Thymus (tissue), 11 donors: ENCODE measurements around the gene GNAO1. TPM values are rescaled to one million over a fixed set of nuclear protein-coding genes. Genes with fewer than 3 reads are reported as not detected.

ENCODE experiments used
- DNase-seq, 9 donors: peaks; one replicate each; pipeline ENCODE4 v3.0.0-alpha.2; 2013; ENCODE audit warnings: low spot score in 9 of 9, low read depth in 6 of 9, missing footprints in 1 of 9
- H3K27ac ChIP-seq, 2 donors: one replicate each; pipeline ENCODE4 v1.5.1; 2013; ENCODE audit warnings: control low read depth in 1 of 2, low read depth in 1 of 2, low read length in 1 of 2, mild to moderate bottlenecking in 1 of 2, moderate library complexity in 1 of 2
- H3K27me3 ChIP-seq, 2 donors: one replicate each; pipeline ENCODE4 v1.5.1; 2013; ENCODE audit warnings: low read length in 1 of 2; ENCODE audit not compliant: control insufficient read depth in 2 of 2, insufficient read depth in 1 of 2
- H3K36me3 ChIP-seq, 2 donors: one replicate each; pipeline ENCODE4 v1.5.1; 2013; ENCODE audit warnings: low read length in 1 of 2, mild to moderate bottlenecking in 1 of 2, moderate library complexity in 1 of 2; ENCODE audit not compliant: control insufficient read depth in 2 of 2, insufficient read depth in 2 of 2
- H3K4me1 ChIP-seq, 2 donors: one replicate each; pipeline ENCODE4 v1.5.1; 2013; ENCODE audit warnings: low read length in 2 of 2; ENCODE audit not compliant: control insufficient read depth in 2 of 2, insufficient read depth in 2 of 2
- H3K4me3 ChIP-seq, 2 donors: one replicate each; pipeline ENCODE4 v1.5.1; 2013; ENCODE audit warnings: low read length in 2 of 2, control low read depth in 1 of 2, mild to moderate bottlenecking in 1 of 2
- H3K9me3 ChIP-seq, 2 donors: one replicate each; pipeline ENCODE4 v1.5.1; 2013; ENCODE audit warnings: low read length in 1 of 2, mild to moderate bottlenecking in 1 of 2; ENCODE audit not compliant: control insufficient read depth in 2 of 2, insufficient read depth in 1 of 2
- WGBS: extraction: QIAGEN DNeasy Blood & Tissue Kit; methylation state at CpG from one replicate; pipeline ENCODE4 v1.1.7; 2013; 5-methylcytosine and 5-hydroxymethylcytosine counted together
- polyA plus RNA-seq: library from polyadenylated mRNA; stranded (reverse); fragments of 200-250 nt; gene quantifications from one replicate; pipeline ENCODE4 v1.2.3, GENCODE V29; 2013
- total RNA-seq: library from RNA; stranded (reverse); fragments of 120-200 nt; gene quantifications from one replicate; pipeline ENCODE4 v1.2.4, GENCODE V29; 2013
- donor health status: healthy.

Gene GNAO1
- total and polyA plus RNA-seq, 2 donors, result 0.24 to 2.2 TPM

DNA sequence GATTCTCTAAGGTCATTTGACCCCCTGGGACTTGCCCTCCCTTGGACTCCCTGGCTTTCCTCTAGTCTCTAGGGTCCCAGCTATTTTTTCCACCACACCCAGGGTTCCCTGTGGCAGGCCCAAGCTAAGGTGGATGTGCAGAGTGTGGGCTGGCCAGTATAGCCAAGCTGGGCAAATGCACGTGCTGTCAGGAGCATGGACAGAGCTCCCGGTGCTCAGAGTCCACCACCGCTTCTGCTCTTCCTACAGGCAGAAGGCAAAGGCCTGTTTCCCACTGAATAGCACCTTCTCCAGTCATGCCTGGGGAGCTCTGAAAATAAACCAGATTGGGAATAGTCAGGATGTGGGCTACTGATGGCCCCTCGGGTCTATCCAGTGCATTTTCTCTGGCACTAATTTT lies 53.3 kb downstream of the GNAO1 start:
- WGBS, result 98% methylated on average over 4 of the region's 4 CpGs
- H3K27ac ChIP-seq, result no peak overlapping the region

DNA sequence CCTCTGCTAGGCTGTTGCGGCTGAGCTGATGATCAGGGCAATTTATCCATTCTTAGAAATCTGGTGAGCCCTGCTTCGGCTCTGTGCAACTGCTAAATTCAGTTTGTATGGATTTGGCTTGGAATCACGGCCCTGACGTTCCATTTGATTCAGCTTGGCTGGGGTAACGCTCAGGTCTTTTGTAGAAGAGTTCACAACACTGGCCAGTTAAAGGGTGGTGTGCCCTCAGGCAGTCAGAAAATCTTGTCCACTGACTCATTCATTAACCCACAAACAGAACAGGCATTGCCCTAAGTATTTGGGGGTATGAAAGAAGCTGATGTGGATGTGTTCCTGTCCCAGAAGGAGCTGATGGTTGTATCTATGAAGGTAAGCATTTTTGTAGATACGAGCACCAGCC lies 53.9 kb downstream of the GNAO1 start:
- Histone ChIP-seq H3K36me3 (no peaks in the 10 kb centered on the region), H3K9me3 (no peaks in the 10 kb centered on the region), H3K4me3 (no peak overlapping the region), H3K4me1 (no peaks in the 10 kb centered on the region), H3K27me3 (no peaks in the 10 kb centered on the region), H3K27ac (no peak overlapping the region)
- 96% methylated on average over 6 of the region's 6 CpGs for WGBS
- DNase-seq, result no peak

More for the DNA sequence above, 53.3 kb downstream of the GNAO1 start:
- H3K4me1 ChIP-seq, result no peaks in the 10 kb centered on the region
- no peak for DNase-seq
- H3K27me3 ChIP-seq, result no peaks in the 10 kb centered on the region
- H3K36me3 ChIP-seq, result no peaks in the 10 kb centered on the region
- no peaks in the 10 kb centered on the region for H3K9me3 ChIP-seq
- H3K4me3 ChIP-seq, result no peak overlapping the region

DNA sequence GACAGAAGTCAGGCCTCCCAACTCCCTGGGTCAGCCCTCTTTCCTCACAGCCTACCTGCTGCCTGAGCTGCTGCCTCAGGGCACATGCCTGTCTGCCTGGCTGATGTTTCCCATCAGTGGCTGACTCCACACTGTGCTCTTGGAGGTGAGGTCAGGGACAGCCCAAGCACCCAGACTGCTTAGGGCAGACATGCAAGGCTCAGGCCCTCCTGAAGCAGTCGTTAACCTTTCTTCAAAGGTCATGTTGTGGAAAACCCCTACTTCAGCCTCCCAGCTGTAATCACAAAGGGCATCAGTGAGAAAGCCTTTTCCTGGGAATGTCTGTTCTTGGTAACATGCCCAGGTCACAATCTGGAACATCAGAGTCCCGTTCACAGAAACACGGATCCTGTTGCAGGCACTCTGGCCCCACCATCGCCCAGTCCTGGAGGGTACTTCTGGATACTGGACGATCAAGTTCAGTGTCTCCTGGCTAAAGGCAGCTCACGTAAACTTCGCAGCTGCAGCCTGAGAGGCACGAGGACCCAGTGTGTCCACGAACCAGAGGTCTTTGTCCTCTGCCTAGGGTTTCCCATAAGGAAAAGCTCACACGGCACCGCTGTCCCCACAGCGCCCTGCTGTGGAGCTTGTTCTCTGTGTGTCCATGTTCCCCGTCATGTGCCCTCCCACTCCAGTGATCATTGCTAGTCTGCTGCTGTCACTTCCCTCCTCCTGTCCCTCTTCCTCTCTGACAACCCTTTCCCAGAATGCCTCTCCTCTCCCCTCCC lies 54.9 kb downstream of the GNAO1 start:
- no peak overlapping the region for H3K4me3 ChIP-seq
- WGBS, result 95% methylated on average over 13 of the region's 13 CpGs
- H3K27me3 ChIP-seq, result no peaks in the 10 kb centered on the region
- no peaks in the 10 kb centered on the region for H3K4me1 ChIP-seq
- H3K36me3 ChIP-seq, result no peaks in the 10 kb centered on the region
- DNase-seq, result no peak
- no peak overlapping the region for H3K27ac ChIP-seq
- no peaks in the 10 kb centered on the region for H3K9me3 ChIP-seq

DNA sequence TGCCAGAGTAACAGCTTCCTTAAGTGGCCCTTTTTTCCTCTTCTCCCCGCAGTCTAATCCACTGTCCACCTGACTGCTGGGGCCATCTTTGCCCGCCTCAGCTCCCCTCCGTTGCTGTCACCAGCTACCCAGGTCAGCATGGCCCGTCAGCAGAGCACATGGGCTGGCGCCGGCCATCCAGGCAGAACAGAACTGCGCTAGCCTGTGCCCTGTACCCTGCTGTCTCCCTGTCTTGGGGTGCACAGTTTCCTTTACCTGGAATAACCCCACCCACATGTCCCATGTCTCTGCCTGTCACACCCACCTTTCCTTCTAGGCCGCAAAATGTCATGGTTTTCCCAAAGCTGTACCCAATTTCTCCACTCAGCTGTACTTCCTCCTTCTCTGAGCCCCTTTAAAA lies 55.7 kb downstream of the GNAO1 start:
- no peaks in the 10 kb centered on the region for H3K9me3 ChIP-seq
- no peaks in the 10 kb centered on the region for H3K36me3 ChIP-seq
- WGBS, result 96% methylated on average over 8 of the region's 8 CpGs
- H3K4me1 ChIP-seq, result no peaks in the 10 kb centered on the region
- H3K27ac ChIP-seq, result no peak overlapping the region
- no peak for DNase-seq
- H3K27me3 ChIP-seq, result no peaks in the 10 kb centered on the region
- H3K4me3 ChIP-seq, result no peak overlapping the region

DNA sequence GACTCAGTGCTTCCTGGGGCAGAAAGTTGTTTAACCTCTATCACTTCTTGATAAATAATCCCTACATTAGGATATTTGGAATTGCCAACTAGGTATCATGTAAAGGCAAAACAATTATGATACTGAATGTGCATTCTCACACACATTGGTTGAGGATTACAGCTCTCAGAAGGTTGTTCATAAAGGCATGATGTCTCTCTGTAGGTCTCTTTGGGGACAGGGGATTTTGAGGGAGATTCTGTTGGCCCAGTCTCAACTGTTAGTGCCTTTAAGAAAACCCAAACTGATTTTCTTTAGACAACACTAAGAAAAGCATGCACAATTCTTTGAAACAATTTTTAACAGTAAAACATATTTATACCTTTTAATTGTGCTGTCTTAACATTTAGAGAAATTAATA lies 56.5 kb downstream of the GNAO1 start:
- DNase-seq, result no peak
- Histone ChIP-seq H3K4me1 (no peaks in the 10 kb centered on the region), H3K27ac (no peak overlapping the region), H3K4me3 (no peak overlapping the region), H3K27me3 (no peaks in the 10 kb centered on the region), H3K36me3 (no peaks in the 10 kb centered on the region), H3K9me3 (no peaks in the 10 kb centered on the region)

DNA sequence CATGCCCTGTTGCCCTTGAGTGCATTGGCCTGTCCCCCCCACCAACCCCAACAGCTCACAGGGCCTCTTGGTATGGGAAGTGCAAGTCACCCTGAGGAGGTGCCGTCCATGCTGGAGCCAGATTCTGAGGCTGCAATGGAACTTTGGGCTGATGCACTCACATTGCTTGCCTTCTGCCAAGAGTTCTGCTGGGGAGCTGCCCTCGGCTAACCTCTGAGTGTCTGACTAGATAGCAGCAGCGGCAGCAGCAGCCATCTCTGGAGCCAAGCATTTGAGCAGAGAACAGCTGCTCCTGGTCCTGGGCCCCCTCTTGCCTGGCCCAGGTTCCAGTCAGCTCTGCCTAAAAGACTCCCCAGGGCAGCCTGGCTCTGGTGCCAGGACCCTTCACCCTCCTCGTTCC lies 61.5 kb downstream of the GNAO1 start:
- Histone ChIP-seq H3K27ac (no peak overlapping the region), H3K9me3 (no peaks in the 10 kb centered on the region), H3K4me1 (peaks cover 3 to 9% of the 10 kb centered on the region in 2 donors), H3K4me3 (no peak overlapping the region), H3K36me3 (no peaks in the 10 kb centered on the region), H3K27me3 (no peaks in the 10 kb centered on the region)
- WGBS, result 98% methylated on average over 4 of the region's 4 CpGs
- DNase-seq, result no peak

DNA sequence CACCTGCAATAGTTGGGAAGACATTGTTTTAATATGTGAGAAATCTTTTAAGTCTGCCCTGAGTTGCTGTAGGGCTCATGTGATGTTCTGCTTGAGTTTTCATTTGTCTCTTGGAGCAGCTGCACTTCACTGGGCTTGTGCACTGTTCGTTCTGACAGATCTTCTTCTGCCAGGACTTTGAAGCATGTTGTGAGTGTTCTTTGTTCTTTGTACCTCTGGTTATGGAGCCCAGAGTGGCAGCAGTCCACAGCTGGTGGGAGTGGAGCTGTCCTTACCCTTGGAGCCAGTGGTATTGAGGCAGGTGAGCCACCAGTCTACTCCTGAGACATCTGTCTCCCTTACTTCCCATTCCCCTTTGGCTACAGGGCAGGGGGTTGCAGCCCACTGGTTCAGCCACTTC lies 64.6 kb downstream of the GNAO1 start:
- peaks cover 3 to 21% of the 10 kb centered on the region in 2 donors for H3K4me1 ChIP-seq
- no peaks in the 10 kb centered on the region for H3K36me3 ChIP-seq
- WGBS, result 7% methylated on average over 1 of the region's 1 CpG
- H3K27ac ChIP-seq, result no peak overlapping the region
- DNase-seq, result peak in 5 of 9 donors; percentile 27 to 70 (median 42)
- no peak overlapping the region for H3K4me3 ChIP-seq
- H3K9me3 ChIP-seq, result no peaks in the 10 kb centered on the region
- no peaks in the 10 kb centered on the region for H3K27me3 ChIP-seq

DNA sequence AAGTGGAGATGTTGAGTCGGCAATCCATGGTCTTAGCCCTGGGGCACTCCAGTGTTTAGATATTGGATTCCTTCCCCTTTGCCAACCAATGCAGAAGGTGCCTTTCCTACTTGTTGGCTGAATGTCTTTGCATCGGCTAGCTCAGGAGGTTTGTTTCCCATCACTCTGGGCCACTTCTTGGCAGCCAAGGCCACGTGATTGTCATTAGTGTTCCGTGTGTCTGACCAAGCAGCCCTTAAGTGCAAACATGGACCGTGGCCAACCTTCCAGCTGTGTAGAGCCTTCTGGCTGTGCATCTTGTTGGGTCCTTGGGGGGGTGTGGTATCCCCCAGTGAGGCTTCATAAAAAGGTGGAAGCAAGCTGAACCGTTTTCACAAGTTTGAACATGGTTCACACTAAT lies 66.0 kb downstream of the GNAO1 start:
- H3K27ac ChIP-seq, result no peak overlapping the region
- H3K4me1 ChIP-seq, result peaks cover 8 to 35% of the 10 kb centered on the region in 2 donors
- 96% methylated on average over 6 of the region's 6 CpGs for WGBS

DNA sequence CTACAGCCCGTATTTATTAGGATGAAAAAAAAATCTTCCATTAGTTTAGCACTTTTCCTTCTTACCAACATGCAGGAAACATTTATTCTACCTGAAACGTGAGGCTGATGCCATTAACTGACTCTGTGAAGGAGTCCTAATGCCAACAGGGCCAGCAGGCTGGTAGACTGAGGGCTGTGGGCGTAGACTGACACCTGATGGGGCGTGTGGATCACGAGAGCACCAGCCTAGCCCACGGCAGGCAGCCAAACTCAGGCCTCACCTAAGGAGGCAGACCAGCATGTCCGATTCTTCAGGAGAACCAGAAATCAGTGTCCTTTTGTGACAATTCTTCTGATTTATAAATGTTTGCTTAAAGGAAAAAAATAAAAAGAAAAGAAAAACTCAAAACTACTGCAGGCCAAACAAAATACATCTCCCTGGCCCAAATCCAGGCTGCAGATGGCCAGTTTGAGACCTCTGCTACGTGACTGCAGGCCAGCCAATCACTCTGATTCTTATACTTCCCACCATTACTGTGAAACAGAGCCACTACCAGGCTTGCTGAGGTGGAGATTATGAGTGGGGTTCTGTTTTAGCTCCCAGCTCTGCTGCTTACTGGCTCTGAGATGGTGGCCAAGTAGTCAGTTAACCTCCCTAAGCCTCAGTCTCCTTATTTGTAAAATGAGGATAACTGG lies 66.5 kb downstream of the GNAO1 start:
- H3K36me3 ChIP-seq, result no peaks in the 10 kb centered on the region
- no peak overlapping the region for H3K4me3 ChIP-seq
- peaks cover 12 to 40% of the 10 kb centered on the region in 2 donors for H3K4me1 ChIP-seq
- H3K27me3 ChIP-seq, result no peaks in the 10 kb centered on the region
- WGBS, result 95% methylated on average over 8 of the region's 8 CpGs
- no peak for DNase-seq
- H3K27ac ChIP-seq, result peak overlapping the region in 1 of 2 donors; percentile 32
- H3K9me3 ChIP-seq, result no peaks in the 10 kb centered on the region

More for the DNA sequence above, 66.0 kb downstream of the GNAO1 start:
- Histone ChIP-seq H3K4me3 (no peak overlapping the region), H3K27me3 (no peaks in the 10 kb centered on the region), H3K9me3 (no peaks in the 10 kb centered on the region), H3K36me3 (no peaks in the 10 kb centered on the region)
- DNase-seq, result peak in 1 of 9 donors; percentile 32
